ENCODE results near the gene FCHSD1.

FCHSD1 gene

DNA sequence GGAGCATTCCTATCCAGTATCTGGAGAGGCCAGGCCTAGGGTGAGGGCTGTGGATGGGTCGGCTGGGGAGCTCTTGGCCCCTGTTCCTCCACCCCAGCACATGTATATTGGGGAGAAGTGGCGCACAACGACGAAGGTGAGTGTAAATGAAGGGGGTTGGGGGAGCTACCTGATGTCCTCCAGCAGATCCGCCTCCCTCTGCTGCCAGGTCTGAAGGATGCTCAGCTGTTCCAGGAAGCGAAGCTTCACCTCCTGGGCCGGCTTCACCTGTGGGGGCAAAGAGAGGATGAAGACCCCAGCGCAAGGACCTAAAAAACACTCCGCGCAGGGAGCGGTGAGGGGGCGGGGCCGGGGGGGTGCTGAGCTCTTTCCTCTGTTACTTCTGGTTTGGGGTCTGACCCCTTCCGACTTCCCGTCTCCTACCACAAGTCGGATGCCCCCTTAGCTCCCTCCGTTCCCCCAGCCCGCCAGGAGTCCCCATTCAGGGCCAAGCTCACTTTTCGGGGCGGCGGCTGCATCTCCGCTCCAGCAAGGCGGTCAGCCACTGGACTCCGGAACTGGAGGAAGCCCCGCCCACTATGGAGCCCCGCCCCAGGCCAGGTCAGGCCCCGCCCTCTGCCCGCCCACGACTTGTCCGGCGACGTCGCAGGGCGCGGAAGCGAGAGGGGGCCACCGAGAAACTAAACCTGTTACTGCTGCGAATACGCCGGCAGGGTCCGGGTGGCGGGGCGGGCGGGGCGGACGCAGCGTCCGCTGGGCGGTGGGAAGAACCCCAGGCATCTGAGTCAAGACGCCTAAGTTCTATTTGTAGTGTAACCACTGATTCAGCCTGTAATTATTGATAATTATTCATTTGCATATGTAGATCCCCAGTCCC is at the start of gene FCHSD1:
FCHSD1 (minus strand) TSS at position 568 of the 877 bp plus-strand sequence; CDS start at position 518, 50 bp downstream.
- peak; percentile 66 to 71 for DNase-seq (ENCODE audit: low read depth in 2 of 2)

DNA sequence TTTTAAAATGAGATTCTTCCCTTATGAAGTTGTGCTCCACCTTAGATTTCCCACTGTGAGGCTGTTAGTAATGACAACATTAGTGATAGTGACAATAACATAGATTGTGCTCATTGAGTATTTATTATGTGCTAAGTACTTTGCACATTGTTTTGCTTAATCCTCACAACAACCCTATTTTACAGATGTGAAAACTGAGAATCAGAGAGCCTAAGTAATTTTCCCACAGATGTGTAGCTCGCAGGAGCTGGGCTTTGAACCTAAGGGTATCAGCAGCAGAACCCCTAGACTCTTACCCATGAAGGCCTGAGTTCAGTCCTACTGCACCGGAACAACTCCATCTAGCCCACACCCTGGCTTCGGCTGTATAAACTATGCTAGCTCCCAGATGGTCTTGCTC is 46.4 kb upstream of the FCHSD1 start:
- no peak for DNase-seq (ENCODE audit: low read depth in 2 of 2)

DNA sequence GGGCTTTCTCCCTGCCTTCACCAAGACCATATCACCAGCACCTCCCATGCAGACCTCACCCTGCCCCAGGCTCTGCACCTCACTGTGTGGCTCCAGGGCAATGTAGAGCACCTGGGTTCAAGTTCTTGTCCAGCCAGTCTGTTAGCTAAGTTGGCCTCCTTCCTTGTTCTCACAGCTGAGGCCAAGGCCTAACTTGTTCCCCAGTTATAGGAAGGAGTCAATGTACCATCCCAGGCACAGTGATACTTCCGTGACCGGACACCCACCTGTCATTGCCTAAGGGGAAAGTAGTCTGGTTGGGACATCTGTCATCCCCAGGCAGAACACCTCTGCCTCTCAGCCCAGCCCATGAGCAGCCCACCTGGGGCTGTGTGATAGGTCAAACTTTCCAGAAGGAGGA is 45.2 kb upstream of the FCHSD1 start:
- DNase-seq (ENCODE audit: low read depth in 2 of 2), result no peak

DNA sequence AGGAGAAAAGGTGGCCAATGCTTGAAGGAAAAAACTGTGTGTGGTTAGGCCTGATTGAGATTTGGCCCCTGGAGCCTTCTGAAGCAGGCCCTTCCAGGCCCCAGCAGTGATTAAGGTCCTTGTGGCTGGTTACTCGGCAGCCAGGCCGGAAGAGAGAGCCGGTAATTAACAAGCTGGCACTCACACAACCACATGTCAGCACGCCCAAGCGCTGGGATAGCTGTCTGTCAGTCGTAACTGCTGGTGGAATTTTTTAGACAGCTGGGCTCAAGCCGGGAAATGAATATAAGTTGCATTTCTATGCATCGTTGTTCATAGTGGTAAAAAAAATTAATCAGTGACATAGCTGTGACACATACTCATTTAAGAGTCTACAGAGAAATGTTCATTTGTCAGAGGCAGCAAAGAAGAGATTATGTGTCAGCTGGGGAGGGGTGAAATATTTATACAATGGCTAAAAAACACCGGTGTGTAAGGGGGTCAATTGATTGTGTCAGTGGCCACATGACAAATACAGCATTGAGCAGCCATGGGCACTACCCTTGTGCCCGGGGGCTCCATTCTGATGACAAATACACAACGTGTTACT is 44.5 kb upstream of the FCHSD1 start:
- no peak for DNase-seq (ENCODE audit: low read depth in 2 of 2)

DNA sequence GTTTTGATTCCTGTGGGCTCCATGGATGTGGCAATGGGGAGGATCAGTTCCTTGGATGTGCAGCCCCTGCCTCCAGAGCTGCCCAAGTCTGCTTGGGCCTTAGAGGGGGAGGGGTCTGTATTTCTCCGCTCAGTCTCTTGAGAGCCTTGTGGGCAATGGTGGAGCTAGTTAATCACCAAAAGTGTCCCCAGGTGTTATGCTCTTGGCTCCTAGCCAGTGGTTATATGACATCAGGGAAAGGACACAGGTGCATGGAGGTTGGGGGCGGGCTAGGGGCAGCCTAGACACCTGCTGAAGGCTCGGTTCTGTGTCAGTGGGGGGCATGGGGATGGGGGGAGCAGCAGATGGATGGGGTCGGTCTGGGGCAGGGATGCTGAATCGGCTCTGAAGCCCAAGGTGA is 43.3 kb upstream of the FCHSD1 start:
- DNase-seq (ENCODE audit: low read depth in 2 of 2), result no peak

DNA sequence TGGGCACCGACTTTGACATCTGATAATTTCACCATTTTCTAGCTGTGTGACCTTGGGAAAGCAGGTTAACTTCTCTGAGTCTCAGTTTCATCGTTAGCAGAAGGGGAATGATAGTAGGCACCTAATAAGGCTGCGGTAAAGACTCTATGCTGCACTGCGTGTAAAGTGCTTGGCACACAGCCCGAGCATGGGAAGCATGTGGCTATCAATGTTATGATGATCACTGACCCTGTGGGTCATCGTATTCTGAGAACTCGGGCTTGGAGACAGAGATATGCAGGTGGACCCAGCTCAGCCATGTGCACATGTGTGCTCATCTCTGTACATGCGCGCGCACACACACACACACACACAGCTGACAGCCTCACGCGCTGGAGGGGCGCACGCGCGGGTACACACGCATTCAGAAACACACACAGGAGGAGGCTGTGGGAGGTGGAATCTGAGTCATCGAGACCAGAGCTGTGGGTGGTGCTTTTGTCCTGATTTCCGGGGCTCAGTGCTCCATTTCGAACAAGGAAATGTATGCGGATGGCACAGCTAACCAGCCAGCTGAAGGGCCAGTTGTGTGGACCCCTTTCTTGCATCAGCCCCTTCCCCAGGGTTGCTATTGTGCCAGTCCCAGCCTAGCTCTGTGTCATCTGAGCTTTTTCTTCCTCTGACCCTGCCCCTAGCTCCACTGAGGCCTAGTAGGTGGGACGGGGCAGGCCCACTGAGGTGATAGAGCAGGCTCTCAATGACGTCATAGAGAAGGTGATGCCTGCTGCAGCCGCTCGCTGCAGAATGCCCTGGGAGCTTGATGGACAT is 41.9 kb upstream of the FCHSD1 start:
- DNase-seq (ENCODE audit: low read depth in 2 of 2), result peak; percentile 73

DNA sequence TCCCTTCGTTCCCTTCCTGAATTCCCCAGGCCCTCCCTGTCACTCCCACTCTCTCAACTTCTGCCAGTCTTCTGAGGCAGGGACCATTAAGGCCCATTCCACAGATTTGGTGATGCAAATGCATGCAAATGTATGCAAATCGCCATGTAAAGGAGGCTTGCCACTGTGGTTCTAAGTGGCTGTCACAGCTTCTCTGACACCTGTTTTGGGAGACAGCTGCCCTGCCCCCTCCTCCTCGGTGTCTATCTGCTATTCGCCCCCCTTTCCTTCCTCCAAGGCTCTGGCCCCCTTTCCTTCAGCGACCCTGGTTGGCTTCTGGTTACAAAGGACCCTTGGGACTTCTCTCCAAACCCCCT is 41.3 kb upstream of the FCHSD1 start:
- no peak for DNase-seq (ENCODE audit: low read depth in 2 of 2)

DNA sequence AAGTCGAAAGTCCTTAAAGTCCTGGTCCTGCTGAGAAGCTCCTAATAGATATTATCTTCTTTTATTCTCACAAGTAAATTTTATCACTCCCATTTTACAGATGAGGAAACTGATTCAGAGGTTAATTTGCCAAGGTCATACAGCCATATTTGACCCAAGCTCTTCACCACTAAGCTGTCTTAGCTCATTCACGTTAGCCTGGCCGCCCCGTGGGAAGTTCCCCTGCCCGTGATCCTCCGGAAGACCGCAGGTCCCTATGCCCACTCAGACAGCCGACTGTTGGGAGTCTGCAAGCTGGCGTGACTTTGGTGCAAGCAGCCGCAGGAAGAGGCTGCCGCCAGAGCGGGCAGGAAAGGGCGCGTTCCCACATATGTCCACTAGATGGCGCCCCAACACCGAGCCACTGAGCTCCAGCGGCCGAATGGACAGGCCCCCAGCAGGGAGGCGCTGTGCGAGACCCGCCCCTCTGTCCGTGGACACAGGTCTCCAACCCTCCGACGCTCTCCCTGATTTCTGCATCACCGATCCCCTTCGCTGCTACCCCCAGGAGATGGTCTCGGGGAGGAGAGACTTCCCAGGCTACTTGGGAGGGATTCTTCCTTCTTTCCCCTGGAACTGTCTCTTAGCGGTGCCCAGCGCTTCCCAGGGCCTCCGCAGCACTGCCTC is 40.8 kb upstream of the FCHSD1 start:
- peak; percentile 68 for DNase-seq (ENCODE audit: low read depth in 2 of 2)

DNA sequence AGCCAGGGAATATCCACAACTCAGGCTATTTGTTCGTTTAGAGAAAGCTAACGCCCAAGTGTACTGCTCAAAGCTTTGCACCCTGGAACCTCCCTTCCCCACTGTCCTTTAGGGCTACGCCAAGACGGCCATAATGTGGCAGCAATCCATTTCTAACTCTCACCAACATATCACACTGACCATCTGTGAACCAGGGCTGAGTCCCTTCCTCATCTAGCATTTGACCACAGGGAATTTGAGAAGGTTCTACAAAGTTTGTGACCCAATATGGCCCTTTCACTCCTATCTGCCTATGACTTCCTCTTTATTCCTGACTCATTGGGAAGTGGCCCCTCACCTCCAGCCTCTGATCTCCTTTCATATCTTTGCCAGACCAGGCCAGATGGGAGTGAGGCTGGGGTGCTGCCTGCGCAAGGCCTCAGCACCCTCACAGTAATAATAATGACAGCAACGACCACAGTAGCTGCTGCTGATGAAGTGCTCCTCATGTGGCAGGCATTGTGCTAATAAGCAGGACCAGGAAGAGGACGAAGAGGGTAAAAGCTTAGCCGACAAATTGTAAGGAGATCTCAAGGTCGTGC is 40.2 kb upstream of the FCHSD1 start:
- no peak for DNase-seq (ENCODE audit: low read depth in 2 of 2)

DNA sequence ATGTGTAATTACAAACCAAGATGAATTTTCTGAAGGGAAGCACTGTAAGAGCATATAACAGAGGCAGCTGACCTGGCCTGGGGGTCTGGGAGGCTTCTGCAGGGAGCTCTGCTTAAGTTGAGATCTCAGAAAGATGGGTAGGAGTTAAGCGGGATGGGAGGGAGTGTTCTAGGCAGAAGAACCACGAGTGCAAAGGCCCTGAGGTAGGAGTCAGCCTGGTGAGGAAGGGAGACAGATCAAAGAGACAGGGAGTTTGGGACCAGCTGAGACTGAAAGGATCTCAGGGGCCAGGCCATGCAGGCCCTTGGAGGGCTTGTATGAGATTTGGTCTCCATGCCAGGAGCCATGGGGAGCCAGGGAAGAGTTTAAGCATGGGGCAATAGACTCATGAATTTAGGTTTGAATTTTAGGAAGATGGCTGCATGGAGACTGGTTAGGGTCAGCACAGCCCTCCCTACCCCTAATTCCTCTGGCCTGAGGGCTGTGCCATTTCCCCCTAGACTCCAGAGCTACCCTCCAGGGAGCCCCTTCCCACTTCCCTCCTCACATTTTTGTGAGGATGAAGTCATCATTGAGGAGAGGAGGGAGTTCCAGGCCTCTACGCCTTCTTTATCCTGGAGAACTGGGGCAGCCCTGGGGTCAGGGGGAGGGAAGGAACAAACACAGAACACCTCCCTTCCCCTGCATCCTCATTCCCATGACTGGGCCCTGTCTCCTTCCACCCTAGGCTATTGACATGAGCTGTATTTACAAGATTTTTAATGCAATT is 35.6 kb upstream of the FCHSD1 start:
- no peak for DNase-seq (ENCODE audit: low read depth in 2 of 2)

DNA sequence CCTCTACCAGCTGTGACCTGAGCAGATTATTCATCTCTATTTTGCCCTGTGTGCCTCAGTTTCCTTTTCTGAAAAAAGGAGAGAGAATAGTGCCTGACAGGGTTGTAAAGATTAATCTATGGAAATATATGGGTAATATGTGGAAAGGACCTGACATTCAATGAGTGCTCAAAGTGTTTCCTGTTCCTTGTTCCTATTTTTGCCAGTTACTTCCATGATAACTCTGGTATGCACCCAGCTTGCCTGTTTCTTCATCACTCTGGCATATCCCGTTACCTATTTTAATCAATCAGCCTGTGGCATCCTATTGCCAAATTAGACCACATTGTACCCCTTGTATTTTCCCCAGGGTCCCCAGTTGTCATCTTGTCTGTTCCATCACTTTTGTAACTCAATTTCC is 34.4 kb upstream of the FCHSD1 start:
- DNase-seq (ENCODE audit: low read depth in 2 of 2), result no peak

DNA sequence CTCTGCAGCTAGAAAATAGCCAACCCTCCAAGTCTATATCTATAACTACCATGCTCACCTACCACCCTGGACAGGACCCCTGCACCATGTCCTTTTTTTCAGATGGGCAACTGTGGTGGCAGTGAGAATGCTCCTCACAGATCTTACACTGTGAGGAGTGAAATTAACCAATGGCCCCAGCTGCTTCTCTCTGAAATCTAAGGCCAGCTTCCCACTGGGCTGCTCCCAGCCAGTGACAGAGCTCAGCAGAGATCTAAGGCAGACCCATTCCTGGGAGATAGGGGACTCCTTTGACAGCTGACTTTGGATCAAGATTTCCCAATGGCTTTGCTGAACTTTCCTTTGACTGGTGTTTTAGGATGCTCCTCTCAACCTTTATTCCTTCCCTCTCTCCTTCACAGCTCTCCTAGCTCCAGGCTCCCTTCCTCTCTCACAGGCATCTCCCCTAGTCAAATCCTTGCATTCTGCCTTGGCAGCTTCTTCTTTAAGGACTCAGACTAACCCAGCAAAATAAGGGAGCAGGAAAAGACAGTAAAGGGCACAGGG is 32.5 kb upstream of the FCHSD1 start:
- no peak for DNase-seq (ENCODE audit: low read depth in 2 of 2)

DNA sequence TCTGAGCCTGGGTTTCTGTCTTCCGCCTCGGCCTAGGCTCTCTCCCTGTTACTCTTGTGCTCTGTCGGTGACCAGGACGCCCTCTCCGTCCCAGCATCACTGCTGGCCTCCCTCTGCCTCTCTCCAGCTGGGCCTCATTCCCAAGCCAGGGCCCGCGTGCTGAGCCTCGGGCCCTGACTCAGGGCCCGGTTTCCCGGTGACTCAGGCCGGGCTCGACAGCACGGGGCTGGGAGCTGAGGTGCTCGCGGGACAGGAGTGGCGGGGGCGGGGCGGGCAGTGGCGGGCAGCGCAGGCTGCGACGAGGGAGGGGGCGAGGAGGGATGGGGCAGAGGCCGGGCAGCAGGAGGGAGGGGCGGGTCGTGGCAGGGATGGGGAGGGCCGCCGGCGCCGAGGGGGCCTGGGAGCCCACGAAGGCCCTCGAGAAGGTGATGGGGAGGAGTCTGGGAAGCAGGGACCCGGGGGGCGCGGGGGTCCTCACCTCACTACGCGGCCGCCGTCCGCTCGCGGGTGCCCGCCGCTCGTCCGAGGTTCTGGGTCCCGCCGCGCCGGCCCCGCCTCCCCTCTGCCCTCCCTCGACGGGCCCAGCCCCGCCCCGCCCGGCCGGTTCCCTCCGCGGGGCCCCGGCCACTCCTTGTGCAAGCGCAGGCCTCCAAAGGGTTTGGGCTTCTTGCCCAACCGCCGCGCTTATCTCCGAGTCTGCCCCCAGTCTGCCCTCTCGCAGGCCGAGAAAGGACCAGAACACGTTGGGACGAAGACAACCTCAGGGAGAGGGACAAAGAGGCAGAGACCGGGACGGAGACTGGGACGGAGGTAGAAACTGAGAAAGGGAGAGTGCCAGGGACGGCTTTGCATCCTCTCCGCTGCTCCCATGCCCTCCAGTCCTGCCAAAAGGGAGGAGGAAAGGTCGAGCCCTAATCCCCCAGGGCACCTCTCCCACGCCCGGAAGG is 30.8 kb upstream of the FCHSD1 start, which contains the start of gene ARAP3:
ARAP3 (minus strand) TSS at position 536 of the 947 bp plus-strand sequence. CDS start 1,744 bp downstream, outside the sequence.
- DNase-seq (ENCODE audit: low read depth in 2 of 2), result peak in 1 of 2 donors; percentile 37

DNA sequence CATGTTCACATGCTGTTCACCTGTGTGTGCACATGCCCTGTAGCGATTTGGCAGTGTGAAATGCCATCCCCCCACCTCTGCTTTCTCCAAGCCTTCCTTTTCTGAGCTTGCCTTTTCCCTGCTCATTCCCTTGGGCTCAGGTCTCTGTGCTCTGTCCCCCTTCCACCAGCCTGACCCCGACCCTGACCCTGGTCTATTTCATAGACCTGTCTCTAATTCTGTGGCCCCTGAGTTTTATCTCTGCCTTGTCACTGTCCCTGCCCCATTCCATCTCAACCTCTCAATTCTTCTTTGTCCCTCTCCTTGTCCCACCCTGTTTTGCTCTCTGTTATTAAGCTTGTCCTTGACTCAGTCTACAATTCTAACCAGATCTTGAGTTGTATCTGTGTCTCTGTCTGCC is 30.1 kb upstream of the FCHSD1 start:
- DNase-seq (ENCODE audit: low read depth in 2 of 2), result no peak

DNA sequence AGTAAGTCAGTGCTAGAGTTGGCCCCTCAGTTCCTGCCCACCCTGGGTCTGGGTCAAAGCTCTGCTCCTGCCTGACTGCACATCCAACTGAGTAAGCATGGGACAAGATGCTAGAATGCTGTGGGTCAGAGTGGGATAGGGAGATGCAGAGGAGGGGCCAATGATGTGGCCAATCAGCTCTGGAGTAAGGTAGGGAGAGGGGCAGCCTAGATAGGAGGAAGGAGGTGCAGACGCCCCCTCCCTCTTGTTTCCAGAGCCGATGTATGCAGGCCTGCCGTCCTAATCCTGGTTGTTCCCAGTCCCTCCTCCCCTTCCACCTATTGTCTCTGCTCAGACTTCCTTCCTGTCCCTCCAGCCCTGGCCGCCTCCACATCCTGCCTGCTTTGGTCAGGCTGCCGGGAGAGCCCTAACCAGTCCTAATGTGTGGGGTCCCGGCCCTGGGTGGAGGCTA is 29.6 kb upstream of the FCHSD1 start:
- no peak for DNase-seq (ENCODE audit: low read depth in 2 of 2)

DNA sequence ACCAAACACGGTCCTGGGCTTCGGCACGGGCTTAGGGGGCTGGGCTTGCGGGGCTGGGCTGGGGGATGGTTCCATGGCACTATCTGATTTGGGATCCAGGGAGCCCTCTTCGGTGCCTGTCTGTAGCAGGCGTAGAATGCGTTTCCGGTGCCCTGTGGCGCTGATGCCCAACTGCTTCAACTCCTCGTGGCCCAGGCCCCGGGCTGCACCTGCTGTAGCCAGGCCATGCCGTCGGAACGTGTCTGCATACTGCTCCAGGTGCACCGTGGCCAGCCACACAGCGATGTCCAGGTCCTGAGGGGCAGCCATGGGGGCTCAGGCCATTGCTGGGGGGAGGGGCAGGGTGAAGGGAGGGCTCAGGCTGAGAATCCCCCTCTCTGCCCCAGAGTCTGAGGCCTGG is 29.0 kb upstream of the FCHSD1 start:
- no peak for DNase-seq (ENCODE audit: low read depth in 2 of 2)

DNA sequence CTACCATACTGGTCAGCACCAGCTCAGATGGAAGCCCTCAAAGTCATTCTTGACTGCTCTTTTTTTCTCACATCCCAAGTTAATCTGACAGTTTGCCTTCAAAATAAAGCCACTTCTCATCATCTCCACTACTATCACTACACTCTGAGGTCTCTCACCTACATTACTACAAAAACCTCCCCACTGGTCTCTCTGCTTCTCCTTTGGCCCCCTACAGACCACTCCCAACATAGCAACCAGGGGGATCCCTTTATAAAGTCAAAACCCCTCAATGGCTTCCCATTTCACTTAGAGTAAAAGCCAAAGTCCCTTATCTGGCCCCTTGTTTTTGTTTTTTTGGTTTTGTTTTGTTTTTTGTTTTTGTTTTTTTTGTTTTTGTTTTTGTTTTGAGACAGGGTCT is 26.2 kb upstream of the FCHSD1 start:
- no peak for DNase-seq (ENCODE audit: low read depth in 2 of 2)

DNA sequence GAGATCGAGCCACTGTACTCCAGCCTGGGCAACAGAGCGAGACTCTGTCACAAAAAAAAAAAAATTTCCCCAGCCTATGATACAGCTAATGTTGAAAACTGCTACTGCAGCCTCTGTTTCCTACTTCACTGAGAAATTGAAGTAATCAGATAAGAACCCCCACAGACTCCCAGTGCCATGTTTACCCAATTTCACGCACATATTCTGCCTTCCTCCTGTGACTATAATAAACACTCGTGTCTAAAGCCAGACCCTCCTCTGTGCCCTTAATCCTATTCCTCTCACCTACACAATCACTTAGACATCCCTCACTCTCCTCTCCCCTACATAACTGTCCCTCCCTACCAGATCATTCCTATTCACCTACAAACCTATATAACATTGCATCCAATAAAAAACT is 24.5 kb upstream of the FCHSD1 start:
- DNase-seq (ENCODE audit: low read depth in 2 of 2), result no peak

DNA sequence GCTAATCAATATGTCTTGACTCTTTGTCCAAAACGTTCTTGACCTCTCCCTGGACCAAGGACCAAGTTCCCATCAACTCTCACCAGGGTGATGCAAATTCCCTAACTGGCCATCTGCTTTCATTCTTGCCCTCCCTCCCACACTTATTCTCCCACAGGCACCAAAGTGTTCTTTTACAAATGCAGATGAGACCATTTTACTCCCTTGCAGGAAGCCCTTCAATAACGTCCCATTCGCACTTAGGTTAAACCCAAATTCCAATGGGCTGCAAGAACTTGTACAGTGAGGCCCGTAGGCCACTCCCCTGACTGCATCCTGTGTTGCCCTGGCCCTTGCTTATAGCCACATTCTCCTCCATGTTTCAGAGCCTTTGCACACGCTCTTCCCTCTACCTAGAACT is 23.5 kb upstream of the FCHSD1 start:
- no peak for DNase-seq (ENCODE audit: low read depth in 2 of 2)

Measured in stimulated activated CD8-positive, alpha-beta memory T cell treated with anti-CD3 and anti-CD28 coated beads, Interleukin-7, amount 100 ng/mL, for 4 hours (primary cell).